Measurements from ENCODE around the gene CAMK2D. TPM values are rescaled to one million over a fixed set of nuclear protein-coding genes. Genes with fewer than 3 reads are reported as not detected.

The CAMK2D gene
- total RNA-seq, 4 donors from 2014 or later = 48.2 to 66.2 (median 51.2) TPM

GRCh38 chr4:113482325-113482724, 279.2 kb downstream of the CAMK2D start:
- no peak for DNase-seq (ENCODE audit: extremely low spot score)
- Histone ChIP-seq H3K27me3 (no peaks in the 10 kb centered on the region), H3K4me1 (peaks cover 0 to 3% (median 0%) of the 10 kb centered on the region in 4 donors), H3K9me3 (no peaks in the 10 kb centered on the region), H3K4me3 (no peak overlapping the region), H3K27ac (replicated peaks in 1 of 4) (no peak overlapping the region), H3K36me3 (no peaks in the 10 kb centered on the region)
- TF ChIP-seq POLR2AphosphoS5 (IDR thresholded peaks at IDR 0.05) (no peak), EP300 (IDR thresholded peaks at IDR 0.05) (no peak), POLR2A (IDR thresholded peaks at IDR 0.05; ENCODE audit: low read depth) (no peak), CTCF (IDR thresholded peaks at IDR 0.05) (no peak)
- intact Hi-C loops (cut with DNase I) = no loop called here

GRCh38 chr4:113481820-113482219, 279.7 kb downstream of the CAMK2D start:
- Histone ChIP-seq H3K27me3 (no peaks in the 10 kb centered on the region), H3K27ac (replicated peaks in 1 of 4) (no peak overlapping the region), H3K4me3 (no peak overlapping the region), H3K36me3 (no peaks in the 10 kb centered on the region), H3K4me1 (peaks cover 0 to 3% (median 0%) of the 10 kb centered on the region in 4 donors), H3K9me3 (peaks cover 0 to 2% (median 1%) of the 10 kb centered on the region in 4 donors)
- no peak for DNase-seq (ENCODE audit: extremely low spot score)
- no peak for TF ChIP-seq POLR2A (IDR thresholded peaks at IDR 0.05; ENCODE audit: low read depth)
- TF ChIP-seq EP300 (IDR thresholded peaks at IDR 0.05) = no peak
- TF ChIP-seq CTCF (IDR thresholded peaks at IDR 0.05) = no peak
- TF ChIP-seq POLR2AphosphoS5 (IDR thresholded peaks at IDR 0.05) = no peak
- intact Hi-C loops (cut with DNase I) = no loop called here

- TF ChIP-seq EP300 (IDR thresholded peaks at IDR 0.05) (no peak), POLR2AphosphoS5 (IDR thresholded peaks at IDR 0.05) (no peak), CTCF (IDR thresholded peaks at IDR 0.05) (no peak), POLR2A (IDR thresholded peaks at IDR 0.05; ENCODE audit: low read depth) (no peak)
- H3K27ac ChIP-seq (replicated peaks in 1 of 4) = no peak overlapping the region
- DNase-seq (ENCODE audit: extremely low spot score) = no peak
- H3K36me3 ChIP-seq = no peaks in the 10 kb centered on the region
- H3K9me3 ChIP-seq = peaks cover 0 to 4% (median 2%) of the 10 kb centered on the region in 4 donors
- WGBS = 93% methylated on average over 11 of the region's 12 CpGs
- H3K4me3 ChIP-seq = no peak overlapping the region
- no peaks in the 10 kb centered on the region for H3K27me3 ChIP-seq
- intact Hi-C loops (cut with DNase I) = no loop called here
- peaks cover 0 to 3% (median 0%) of the 10 kb centered on the region in 4 donors for H3K4me1 ChIP-seq
Measured at GRCh38 chr4:113480109-113480508, 281.4 kb downstream of the CAMK2D start.

- TF ChIP-seq POLR2A (IDR thresholded peaks at IDR 0.05; ENCODE audit: low read depth) = no peak
- TF ChIP-seq POLR2AphosphoS5 (IDR thresholded peaks at IDR 0.05) = no peak
- no peak for TF ChIP-seq EP300 (IDR thresholded peaks at IDR 0.05)
- TF ChIP-seq CTCF (IDR thresholded peaks at IDR 0.05) = no peak
- H3K36me3 ChIP-seq = no peaks in the 10 kb centered on the region
- H3K4me3 ChIP-seq = no peak overlapping the region
- peaks cover 0 to 10% (median 2%) of the 10 kb centered on the region in 4 donors for H3K4me1 ChIP-seq
- H3K9me3 ChIP-seq = peaks cover 0 to 4% (median 2%) of the 10 kb centered on the region in 4 donors
- no peak for DNase-seq (ENCODE audit: extremely low spot score)
- WGBS = 98% methylated on average over 2 of the region's 2 CpGs
- no peaks in the 10 kb centered on the region for H3K27me3 ChIP-seq
- no peak overlapping the region for H3K27ac ChIP-seq (replicated peaks in 1 of 4)
- intact Hi-C loops (cut with DNase I) = no loop called here
Measured at GRCh38 chr4:113478032-113478431, 283.5 kb downstream of the CAMK2D start.

- Histone ChIP-seq H3K4me3 (no peak overlapping the region), H3K27ac (replicated peaks in 1 of 4) (no peak overlapping the region), H3K4me1 (peaks cover 0 to 11% (median under 1%) of the 10 kb centered on the region in 4 donors), H3K36me3 (no peaks in the 10 kb centered on the region), H3K27me3 (no peaks in the 10 kb centered on the region), H3K9me3 (peaks cover 0 to 4% (median 2%) of the 10 kb centered on the region in 4 donors)
- DNase-seq (ENCODE audit: extremely low spot score) = no peak
- TF ChIP-seq CTCF (IDR thresholded peaks at IDR 0.05) (no peak), POLR2A (IDR thresholded peaks at IDR 0.05; ENCODE audit: low read depth) (no peak), POLR2AphosphoS5 (IDR thresholded peaks at IDR 0.05) (no peak), EP300 (IDR thresholded peaks at IDR 0.05) (no peak)
- WGBS = 81% methylated on average over 2 of the region's 2 CpGs
- intact Hi-C loops (cut with DNase I) = no loop called here
Measured at GRCh38 chr4:113476800-113477199, 284.7 kb downstream of the CAMK2D start.

Measured in esophagus muscularis mucosa (tissue), 4 donors.